Transverse colon (tissue), 3 donors: ENCODE results near the gene AOAH.

Source experiments
- POLR2A ChIP-seq: fragments of 450-650 bp; IDR thresholded peaks from one replicate; pipeline ENCODE4 v1.6.1; 2016; ENCODE audit warnings: antibody characterized with exemption, mild to moderate bottlenecking, moderate library complexity
- TF ChIP-seq, protein P1 (sequence below), 5 experiments: fragments of 200-600 bp in 3 of 5; fragments of 450-650 bp in 2 of 5; sonication (generic) in 3 of 5; IDR thresholded peaks; 1 replicate in 2 of 5; 2 replicates in 3 of 5; pipeline ENCODE4 v1.5.1; 2016 to 2017; ENCODE audit warnings: antibody characterized with exemption in 5 of 5, inconsistent platforms in 3 of 5, mild to moderate bottlenecking in 2 of 5, moderate library complexity in 1 of 5

DNA sequence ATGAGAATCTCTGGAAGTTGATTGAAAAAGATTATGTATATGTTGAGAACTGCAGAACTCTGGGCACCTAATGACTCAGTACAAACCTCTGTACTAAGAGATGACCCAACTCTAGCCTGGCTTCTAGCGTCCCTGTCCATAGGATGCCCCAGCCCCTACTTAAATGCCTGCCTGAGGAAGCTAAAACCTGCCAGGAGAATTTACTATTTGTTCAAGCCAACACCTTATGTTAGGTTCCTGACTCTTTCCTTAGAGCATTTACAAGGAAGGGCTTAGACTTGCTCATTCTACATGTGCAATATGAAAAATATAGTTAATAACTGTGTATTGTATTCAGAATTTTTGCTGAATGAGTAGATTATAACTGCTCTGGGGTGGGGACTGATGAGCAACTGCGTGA is 37.5 kb upstream of the AOAH start:
- TF ChIP-seq, protein P1, sequence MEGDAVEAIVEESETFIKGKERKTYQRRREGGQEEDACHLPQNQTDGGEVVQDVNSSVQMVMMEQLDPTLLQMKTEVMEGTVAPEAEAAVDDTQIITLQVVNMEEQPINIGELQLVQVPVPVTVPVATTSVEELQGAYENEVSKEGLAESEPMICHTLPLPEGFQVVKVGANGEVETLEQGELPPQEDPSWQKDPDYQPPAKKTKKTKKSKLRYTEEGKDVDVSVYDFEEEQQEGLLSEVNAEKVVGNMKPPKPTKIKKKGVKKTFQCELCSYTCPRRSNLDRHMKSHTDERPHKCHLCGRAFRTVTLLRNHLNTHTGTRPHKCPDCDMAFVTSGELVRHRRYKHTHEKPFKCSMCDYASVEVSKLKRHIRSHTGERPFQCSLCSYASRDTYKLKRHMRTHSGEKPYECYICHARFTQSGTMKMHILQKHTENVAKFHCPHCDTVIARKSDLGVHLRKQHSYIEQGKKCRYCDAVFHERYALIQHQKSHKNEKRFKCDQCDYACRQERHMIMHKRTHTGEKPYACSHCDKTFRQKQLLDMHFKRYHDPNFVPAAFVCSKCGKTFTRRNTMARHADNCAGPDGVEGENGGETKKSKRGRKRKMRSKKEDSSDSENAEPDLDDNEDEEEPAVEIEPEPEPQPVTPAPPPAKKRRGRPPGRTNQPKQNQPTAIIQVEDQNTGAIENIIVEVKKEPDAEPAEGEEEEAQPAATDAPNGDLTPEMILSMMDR (IDR thresholded peaks at IDR 0.05): no peak
- no peak for TF ChIP-seq POLR2A
